T-helper 1 cell (primary cell): ENCODE measurements around the gene NDST4.

Experiments
- DNase-seq, 5 donors: peaks; one replicate each; pipeline ENCODE4 v3.0.0-alpha.2; 2012 to 2020

NDST4 gene

DNA sequence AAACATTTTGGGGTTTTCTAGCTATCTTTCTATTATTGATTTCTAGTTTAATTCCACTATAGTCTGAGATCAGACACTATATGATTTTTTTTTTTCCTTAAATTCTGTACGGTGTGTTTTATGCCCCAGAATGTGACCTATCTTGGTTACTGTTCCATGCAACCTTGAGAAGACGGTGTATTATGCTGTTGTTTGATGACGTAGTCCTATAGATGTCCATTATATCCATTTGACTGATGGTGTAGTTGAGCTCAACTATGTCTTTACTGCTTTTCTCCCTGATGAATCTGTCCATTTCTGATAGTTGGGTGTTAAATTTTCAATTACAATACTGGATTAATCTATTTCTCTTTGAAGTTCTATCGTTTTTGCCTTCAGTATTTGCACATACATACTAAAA lies 212.5 kb downstream of the NDST4 start:
- DNase-seq: no peak

DNA sequence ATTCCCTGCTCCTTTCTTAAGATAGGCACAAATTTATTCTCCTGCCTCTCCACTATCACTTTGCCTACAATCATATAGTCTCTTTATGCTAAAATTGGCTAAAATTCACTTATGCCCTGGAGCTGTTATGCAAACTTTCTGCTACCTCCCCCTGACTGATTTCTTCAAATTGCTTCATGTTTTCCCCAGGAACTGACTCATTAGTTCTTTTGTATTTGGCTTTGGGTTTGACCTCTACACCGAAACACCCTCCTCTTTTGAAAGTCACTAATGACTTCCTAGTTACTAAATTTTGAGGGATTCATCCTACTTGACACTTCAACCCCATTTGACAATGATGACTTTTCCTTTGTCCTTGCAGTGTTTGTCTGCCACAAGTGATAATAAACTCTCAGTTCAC lies 222.6 kb downstream of the NDST4 start:
- DNase-seq: no peak

DNA sequence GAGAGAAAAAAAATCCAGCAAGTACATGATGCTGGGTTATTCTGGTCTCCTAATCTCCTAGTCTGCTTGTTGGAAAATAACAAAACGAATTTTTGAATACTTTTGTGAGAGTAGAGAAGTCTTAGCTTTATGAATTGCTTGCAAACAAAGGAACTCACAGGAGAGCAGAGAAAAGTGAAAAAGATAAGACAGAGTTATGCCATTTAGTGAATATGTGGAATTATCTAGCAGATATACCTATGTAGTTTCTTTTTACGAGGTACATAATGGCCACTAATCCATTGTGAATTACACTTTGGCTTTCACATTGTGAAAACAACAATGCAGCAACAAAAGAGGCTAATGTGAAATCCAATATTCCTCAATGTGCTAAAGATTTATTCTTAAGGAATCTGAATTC lies 226.7 kb downstream of the NDST4 start:
- no peak for DNase-seq

DNA sequence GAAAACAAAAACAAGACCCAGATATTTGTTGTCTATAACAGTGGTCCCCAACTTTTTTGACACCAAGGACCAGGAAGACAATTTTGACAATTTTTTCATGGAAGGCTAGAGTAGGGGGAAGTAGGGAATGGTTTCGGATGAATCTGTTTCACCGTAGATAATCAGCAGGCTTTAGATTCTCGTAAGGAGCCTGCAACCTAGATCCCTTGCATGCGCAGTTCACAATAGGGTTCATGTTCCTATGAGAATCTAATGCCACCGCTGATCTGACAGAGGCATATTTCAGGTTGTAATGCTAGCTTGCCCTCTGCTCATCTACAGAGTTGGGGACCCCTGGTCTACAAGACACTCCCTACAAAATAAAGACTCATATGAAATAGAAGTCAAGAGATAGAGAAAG lies 229.8 kb downstream of the NDST4 start:
- no peak for DNase-seq

DNA sequence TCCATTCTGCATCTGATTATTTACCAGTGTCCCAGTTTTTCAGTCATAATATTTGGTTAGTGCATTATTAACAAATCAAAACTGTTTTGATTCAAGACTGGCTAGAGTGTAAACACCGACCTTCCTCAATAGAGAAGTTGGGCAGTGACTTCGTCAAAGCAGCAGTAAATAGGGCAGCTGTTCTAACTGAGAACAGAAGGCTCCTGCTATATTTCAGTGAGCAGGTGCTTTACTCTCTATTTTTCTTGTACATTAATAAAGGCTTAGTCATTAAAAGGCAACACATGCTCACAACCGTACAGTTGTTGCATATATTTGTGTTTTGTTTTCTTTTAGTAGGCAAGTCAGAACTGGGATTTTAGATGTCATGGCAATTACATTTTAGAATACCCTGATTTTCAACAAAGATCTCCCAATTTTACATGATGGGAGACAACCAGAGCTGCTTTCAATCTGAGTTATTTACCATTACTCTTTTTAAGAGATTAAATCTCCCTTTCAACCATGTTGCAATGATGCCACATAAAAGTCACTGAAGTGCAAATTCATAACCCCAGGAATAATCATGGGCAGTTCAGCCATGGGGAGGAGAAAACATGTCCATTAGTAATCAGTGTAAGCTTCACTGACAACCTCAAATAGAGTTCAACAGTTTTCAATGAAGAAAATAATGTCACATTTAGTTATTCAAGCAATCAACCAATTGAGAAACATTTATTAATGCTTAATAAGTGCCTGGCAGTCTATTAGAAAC lies 233.3 kb downstream of the NDST4 start:
- DNase-seq: no peak

DNA sequence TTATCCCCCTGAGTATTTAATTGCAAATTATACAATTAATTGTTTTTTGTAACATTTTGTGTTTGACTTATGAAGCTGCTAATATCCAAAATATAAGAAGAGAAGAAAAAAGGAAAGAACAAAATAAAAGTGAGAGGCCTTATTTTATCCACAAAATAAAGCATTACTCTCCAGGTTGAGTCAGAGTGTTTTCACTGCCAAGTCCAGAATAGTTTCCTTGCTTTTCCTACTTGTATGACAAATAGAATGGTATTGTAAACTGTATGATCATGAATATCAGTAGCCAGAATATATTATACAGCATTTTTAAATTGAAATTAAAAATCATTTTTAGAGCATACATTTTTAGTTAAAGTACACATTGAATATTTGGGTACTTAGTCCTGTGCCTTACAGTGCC lies 237.8 kb downstream of the NDST4 start:
- DNase-seq: no peak

DNA sequence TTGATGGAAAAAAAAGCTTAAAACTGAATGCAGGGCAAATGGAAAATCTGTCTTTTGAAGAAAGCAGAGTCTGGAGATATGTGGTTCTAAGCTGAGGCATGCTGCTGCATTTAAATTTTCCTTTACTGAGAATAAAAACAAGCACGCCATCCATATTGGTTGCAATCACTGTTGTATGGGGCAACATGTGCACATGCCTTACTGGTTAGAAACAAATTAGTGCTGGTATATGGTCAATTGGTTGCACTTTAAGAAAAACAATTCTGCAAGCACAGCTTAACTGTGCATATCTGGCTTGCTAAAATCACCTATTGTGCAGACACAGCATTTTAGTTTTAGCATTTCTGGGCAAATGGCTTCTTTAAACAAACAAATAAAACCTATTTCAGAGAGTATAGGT lies 239.1 kb downstream of the NDST4 start:
- no peak for DNase-seq

DNA sequence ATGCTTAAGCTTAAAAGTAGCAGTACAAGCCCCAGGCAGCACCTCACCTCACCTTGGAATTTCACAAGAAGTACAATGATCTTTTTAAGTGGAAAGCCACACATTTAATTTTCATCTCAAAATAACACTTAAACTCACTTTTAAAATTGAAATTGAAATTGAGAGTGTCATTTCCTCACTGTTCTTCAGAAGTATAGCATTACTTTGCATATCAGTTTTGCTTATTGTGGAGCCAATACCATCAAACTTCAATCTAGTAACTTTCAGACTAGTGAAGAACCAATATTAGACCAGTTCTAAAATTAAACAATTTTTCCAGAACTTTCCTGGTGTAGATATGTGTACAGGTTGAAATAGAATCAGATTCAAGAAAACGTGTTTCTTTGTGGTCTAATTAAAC lies 242.4 kb downstream of the NDST4 start:
- DNase-seq: no peak

DNA sequence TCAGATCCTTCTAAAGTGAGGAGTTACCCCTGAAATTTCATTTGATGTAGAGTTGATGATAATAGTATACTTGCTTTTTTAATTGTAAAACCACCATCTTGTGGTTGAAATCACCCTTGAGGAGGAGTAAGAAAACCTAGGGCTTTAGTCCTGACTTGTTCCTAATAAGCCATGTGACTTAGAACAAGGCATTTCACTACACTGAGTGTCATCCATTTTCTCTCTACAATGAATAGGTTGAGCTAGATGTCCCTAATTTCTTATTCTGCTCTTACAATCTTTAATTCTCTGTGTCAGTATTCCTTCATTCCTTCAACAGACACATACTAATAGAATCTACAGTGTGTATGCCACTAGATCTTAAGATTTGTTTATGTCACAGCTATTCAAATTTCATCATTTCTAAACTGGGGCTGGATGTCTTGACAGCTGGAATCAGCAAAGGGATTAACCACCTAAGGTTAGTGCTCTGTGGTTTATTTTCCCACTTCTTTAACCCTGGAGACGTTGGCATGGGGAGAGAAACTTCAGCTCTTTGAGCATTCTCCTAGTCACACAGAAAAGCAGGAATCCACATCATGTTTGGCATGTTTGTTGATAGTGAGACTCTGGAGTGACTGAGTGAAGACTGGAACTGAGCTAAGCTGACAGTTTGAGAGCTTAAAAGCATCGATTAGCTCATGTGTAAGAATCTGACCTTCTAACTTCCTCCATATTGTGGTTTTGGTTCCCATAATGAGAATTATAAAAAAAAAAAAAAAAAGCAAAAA lies 246.3 kb downstream of the NDST4 start:
- no peak for DNase-seq

DNA sequence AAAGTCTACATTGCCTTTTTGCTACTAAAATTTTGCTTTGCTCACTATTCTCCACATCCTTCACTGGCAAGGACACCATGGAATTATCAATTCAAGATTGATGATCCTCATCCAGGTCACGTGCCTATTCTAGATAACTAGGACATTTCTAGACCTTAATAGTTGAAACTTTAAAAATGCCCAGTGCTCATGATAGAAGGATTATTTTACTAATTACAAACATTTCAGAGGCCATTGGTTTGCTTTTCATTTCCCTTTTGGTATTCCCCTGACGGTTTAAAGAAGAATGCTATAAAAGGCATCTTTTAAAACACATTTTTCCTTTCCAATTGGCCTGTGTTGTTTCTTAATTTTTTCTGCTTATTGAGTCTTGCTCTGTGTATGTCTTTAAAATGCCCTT lies 249.4 kb downstream of the NDST4 start:
- no peak for DNase-seq

DNA sequence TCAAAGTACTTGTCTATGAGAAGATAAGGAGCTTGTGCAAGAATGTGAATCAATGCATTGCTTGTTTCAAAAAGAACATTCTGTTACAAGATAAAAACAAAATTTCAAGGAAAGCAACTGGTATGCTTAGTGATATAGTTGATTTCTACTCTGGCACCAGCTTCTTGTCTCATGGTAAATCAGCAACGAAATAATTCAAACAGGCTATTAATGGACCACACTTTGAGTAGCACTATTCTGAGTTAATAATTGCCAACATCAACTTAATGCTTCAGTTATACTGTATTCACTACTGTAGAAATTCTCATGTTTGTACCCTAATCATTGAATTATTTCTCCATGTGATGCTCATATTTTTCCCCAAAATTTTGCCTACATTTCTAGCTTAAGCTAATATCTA lies 252.6 kb downstream of the NDST4 start:
- no peak for DNase-seq

DNA sequence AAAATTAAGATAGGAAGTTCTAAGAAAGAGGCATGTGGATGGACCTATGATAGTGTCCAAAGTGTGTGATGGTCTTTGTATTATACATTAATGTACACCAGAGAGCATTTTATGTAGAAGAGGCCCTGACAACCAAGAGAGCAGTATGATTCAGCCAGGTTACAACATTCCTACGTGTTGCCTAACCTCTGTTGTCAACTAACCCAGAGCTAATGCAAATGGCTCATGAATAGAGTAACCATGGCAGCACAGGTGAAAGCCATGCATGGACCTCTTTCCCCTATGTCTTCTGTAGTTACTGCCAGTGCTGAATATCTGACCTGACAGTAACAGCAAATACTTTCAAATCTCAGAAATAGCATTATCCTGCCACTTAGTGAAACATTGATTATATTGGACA lies 255.6 kb downstream of the NDST4 start:
- DNase-seq: no peak

DNA sequence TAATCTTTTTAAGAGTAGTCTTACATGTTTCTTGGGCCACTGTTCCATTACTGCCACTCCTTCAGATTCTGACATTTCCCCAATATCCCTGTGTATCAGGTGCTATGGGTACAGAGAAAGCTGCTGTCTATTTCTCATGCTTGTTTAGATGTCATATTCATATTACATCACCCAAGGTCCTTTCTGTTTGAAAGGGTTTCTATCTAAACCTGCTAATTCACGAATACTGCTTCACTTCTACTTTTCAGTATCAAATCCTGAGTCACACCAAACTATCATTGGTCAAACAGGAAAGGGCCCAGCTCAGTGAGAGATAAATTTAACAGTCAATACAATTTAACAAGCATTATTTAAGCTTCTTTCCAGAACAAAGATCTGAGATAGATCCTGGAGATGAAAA lies 273.4 kb downstream of the NDST4 start:
- no peak for DNase-seq

DNA sequence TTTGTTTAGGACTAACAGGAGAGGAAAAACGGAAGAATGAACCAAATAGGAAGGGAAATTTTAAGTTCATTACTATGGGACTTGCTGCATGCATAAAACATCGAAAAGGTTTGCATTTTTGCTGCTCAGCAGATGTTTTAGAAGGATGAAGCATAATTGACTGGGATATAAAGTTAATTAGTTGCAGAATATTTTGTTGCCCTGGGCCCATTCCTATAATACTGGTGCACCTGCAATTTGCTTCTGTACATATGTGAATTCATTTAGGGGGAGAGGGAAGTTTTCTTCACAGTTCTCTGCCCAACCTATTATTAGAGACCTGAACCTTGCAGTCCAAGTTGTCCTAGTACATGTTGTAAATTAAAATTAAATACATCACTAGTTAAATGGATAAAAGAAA lies 282.8 kb downstream of the NDST4 start:
- DNase-seq: no peak

DNA sequence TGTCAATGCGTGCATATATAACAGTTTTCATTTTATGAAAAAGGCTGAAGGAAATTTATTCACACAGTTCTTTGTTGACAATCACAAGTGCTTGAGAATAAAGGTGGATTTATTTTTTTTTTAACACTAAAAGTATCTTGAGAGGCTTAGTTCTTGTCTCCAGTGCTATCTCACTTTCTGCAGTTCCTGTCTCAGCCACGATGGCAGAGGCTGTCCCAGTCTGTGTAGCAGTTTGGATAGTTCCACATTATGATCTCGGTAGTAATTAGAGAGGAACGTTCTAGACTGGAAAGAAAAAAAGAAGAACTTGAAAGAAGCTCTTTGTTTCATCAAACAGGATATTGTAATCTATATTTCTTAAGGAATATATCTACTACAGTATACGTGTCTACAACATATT lies 285.8 kb downstream of the NDST4 start:
- DNase-seq: no peak

DNA sequence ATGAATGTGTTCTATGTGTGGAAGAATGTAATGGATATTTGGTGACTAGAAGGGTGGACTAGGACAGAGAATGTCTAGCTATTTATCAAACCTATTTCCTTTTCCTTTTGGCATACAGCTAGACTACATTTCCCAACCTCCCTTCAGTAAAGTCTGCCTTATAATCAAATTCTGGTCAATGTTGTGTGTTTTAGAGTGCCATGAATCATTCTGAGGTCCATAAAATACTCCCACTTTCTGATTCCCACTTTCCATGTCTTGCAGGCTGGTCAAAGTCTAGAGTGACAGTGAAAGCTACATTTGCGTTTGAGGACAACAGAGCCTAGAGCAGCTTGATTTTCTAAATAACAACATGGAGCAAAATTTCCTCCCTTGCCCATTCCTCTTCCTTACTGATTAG lies 297.7 kb downstream of the NDST4 start:
- no peak for DNase-seq

DNA sequence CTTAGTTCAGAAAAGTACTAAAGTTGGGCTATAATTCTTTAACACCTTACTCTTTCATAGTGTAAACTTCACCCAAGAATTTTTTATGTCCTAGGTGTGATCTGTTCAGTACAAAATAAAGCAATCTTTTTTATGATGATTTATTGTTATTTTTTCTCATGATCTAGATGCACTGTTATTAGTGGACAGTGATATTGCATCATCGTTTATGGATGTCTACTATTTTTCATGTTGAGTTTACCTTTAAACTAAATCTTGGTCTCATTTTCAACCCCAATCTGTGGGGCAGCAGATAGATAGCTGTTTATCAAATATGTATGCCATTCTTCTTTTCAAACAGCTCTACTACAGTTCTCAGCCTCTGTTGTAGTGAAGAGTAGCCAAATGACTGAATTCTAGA lies 299.5 kb downstream of the NDST4 start:
- no peak for DNase-seq

DNA sequence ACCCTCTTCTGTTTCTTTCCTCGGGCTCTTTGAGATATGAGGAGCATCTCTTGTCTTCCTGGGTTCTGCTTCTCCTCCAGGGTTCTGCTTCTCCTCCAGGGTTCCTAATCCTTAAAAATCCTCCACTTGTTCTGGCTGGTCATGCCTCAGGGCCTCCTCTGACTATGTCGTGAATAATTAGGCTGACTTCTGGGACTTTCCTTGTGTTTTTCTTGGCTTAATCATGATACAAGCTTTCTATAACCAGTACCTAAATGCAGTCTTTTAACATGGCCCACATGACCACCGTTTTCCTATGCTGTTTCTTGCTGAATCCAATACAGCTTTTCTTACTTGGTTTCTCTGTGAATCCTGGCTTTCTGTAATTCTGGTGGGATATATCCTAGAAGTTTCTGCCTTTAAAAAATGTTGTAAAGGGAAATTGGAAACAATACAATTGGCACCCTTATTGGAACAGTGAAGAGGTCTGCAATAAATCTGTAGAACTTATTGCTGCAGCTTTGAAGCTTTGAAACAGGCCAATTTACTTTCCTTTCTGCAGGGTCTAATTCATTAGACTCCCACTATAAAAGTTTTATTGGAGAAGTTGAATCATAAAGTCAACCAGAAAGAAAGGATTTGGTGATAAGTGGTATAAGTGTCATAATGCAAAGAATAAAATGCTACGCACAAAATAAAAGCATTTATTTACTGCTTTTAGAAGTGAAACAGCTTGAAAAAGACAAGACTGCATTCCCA lies 301.7 kb downstream of the NDST4 start:
- no peak for DNase-seq

DNA sequence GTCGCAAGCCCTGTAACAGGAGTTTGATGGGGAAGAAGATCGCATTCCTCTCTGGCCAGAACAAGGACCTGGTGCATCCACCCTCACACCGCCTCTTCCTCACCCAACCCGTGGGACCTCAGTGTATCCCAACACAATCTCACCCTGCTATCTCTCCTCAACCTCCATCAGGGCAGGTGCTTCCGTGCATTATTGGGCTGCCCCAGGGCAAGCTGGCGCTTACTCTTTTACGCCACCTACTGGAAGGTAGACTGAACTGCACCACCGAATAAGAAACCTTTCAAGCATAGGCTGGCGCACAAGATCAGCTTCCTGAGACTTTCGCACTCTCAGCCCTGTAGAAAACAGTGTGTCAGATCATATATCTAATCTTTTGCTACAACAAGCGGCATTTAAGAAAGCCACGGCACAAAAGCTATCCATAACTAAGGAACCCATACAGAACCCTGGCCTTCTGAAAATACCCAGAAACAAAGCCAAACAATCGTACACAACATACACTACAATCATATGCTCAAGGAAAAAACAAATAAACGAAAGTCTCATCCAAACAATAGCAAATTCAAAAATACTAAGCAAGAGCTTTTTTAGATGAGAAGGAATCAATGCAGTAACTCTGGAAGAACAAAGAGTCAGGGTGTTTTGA lies 305.5 kb downstream of the NDST4 start:
- DNase-seq: peak in 2 of 5 donors; percentile 8 to 28

DNA sequence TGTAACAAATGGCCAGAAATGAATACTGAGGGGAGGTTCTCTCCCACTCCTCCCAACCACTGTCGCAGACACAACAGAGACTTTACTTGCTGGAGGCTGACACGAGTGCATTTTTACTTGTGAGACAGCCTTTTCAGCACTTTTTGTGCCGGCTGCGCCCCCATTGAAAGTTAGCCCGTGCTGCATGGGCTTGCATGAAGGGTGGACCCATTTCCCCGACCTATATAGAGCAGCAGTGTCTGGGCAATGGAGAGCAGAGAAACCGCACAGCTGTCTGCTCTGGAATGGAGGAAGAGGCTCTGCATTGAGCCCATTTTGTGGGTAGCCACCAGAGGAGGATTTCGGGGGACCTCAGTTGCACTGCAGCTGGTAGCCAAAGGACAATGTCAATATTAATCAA lies 306.1 kb downstream of the NDST4 start:
- no peak for DNase-seq

DNA sequence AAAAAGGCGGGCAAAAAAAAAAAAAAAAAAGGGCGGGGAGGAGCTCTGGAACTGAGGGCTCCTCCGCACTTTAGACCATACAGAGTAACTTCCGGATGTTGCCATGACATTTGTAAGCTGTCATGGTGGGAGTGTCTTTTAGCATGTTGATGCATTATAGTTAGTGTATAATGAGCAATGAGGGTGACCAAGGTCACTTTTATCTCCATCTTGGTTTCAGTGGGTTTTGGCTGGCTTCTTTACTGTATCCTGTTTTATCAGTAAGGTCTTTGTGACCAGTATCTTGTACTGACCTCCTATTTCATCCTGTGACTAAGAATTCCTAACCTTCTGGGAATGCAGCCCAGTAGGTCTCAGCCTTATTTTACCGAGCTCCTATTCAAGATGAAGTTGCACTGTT lies 321.4 kb downstream of the NDST4 start:
- DNase-seq: no peak

DNA sequence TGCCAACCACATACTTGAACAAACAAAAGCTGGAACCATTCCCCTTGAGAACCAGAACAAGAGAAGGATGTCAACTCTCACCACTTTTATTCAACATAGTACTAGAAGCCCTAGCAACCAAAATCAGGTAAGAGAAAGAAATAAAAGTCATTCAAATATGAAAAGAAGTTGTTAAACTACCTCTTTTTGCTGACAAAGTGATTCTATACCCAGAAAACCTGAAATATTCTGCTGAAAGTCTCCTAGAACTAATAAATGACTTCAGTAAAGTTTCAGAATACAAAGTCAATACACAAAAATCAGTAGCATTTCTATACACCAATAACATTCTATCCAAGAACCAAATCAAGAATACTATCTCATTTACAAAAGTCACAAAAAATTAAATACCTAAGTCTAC lies 327.9 kb downstream of the NDST4 start:
- DNase-seq: no peak

DNA sequence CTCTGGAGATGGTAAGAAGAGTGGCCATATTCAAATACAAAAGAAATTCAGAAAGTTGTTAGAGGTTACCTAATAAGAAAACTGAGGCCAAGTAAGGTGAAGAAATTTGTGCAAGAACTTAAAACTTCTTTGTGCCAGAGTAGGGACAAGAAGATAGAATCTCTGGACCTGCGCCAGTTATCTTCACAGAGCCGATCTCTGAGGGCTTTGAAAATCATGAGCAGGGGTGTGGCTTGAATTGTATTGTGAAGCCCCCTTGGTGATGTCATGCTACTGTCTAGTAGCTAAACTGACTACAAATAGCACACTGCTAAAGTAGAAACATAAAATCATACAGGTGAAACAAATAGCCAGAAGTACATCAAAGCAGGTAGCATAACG lies 330.2 kb downstream of the NDST4 start:
- no peak for DNase-seq
